ENCODE measurements around the gene HDAC4. TPM values are rescaled to one million over a fixed set of nuclear protein-coding genes. Genes with fewer than 3 reads are reported as not detected.

Gene HDAC4
- total RNA-seq, 2 experiments from 2014 or later, result 64.8 to 67.4 TPM

- Mint-ChIP-seq H3K4me3 (no peak overlapping the region), H3K27ac (peak overlapping the region; percentile 41), H3K27me3 (no peaks in the 10 kb centered on the region), H3K9me3 (no peaks in the 10 kb centered on the region), H3K4me1 (peaks cover 61% of the 10 kb centered on the region), H3K36me3 (ENCODE audit: low read depth) (peaks cover 11% of the 10 kb centered on the region)
- POLR2A ChIA-PET, result interaction anchor here (1.2 kb wide), 1 partner anchor 43 kb away, joined by 4 read pairs; no protein-coding TSS in a partner anchor
- no peak for DNase-seq
- CTCF ChIA-PET, result no interaction called here
These were observed 175.9 kb downstream of the HDAC4 start for GRCh38 chr2:239224955-239225354.

GRCh38 chr2:239224199-239224570 lies 176.6 kb downstream of the HDAC4 start:
- Mint-ChIP-seq H3K4me1 (peaks cover 57% of the 10 kb centered on the region), H3K4me3 (no peak overlapping the region), H3K27ac (no peak overlapping the region), H3K9me3 (peaks cover 4% of the 10 kb centered on the region), H3K36me3 (ENCODE audit: low read depth) (peaks cover 14% of the 10 kb centered on the region), H3K27me3 (no peaks in the 10 kb centered on the region)
- ChIA-PET CTCF (no interaction called here), POLR2A (no interaction called here)
- DNase-seq, result no peak

DNA sequence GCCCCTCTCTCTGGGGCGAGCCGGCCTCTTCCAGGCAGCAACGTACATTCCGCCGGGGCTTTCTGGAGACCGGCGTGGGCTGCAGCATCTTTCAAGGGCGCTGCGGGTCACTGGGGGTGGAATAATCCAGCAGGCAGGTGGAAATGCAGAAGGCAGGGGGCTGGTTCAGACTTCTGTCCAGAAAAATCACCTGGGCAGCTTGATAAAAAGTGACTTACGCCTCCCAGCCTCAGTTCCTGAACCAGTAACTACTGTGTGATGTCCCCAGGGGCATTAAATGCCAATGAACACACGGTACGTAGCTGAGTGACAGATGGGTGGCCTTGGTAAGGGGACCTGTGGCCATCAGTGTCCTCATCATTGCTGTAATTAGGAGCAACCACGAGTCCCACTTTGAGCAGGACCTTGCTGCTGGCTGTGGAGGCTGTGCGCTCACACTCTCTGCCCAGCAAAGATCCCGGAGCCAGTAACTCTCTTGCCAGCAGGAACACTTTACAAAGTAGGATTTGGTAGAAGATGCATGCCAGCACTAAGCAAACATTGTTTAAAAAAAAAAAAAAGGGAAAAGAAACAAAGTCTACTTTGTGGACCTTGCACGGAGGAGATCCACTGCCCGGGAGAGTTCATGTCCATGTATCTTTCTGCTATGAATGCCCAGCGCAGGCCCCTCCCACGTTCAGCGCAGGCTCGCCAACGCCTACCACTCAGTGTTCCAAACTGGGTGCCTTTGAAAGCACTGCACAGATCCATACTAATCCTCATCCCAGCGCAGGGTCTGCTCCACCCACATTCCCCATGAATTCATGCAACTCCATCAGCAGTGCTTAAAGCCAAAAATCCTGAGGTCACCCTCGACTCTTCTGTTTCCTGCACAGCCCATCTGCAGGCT lies 177.3 kb downstream of the HDAC4 start:
- peaks cover 15% of the 10 kb centered on the region for H3K36me3 Mint-ChIP-seq (ENCODE audit: low read depth)
- CTCF ChIA-PET, result no interaction called here
- DNase-seq, result no peak
- no peak overlapping the region for H3K4me3 Mint-ChIP-seq
- H3K9me3 Mint-ChIP-seq, result peaks cover 5% of the 10 kb centered on the region
- H3K27me3 Mint-ChIP-seq, result no peaks in the 10 kb centered on the region
- POLR2A ChIA-PET, result no interaction called here
- no peak overlapping the region for H3K27ac Mint-ChIP-seq
- peaks cover 58% of the 10 kb centered on the region for H3K4me1 Mint-ChIP-seq

DNA sequence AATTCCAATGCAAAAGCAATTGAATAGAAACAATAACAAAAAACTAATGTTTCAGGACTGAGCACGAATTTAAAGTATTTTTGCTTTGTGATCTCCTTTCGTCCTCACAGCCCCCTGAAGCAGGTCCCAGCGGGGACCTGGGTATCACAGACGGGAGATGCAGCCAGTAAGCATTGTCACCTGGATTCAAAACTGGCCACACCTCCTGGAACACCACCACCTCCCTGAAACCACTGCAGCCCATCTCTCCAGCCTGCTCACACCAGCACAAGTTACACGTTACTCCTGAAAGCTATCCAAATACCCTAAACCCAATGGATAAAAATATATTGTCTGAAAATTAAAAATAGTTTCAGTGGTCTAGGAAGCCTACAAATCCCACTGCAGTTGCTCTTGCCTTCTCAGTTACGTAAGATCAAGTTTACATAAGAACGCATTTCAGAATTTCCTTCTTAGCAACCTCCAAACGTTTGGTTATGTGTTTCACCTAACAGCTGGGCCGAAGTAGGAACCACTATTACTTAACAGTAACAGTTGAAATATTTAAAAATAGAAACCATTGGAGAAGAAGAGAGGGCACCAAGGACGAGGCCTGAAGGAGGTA lies 178.0 kb downstream of the HDAC4 start:
- Mint-ChIP-seq H3K36me3 (ENCODE audit: low read depth) (peaks cover 17% of the 10 kb centered on the region), H3K4me3 (no peak overlapping the region), H3K4me1 (peaks cover 55% of the 10 kb centered on the region), H3K27me3 (no peaks in the 10 kb centered on the region), H3K9me3 (peaks cover 5% of the 10 kb centered on the region), H3K27ac (no peak overlapping the region)
- CTCF ChIA-PET, result no interaction called here
- no peak for DNase-seq
- POLR2A ChIA-PET, result interaction anchor here (0.9 to 1.7 kb wide), 3 partner anchors 8 to 178 kb away, joined by 3 to 5 read pairs (median 4); partner anchors contain the start of gene HDAC4

DNA sequence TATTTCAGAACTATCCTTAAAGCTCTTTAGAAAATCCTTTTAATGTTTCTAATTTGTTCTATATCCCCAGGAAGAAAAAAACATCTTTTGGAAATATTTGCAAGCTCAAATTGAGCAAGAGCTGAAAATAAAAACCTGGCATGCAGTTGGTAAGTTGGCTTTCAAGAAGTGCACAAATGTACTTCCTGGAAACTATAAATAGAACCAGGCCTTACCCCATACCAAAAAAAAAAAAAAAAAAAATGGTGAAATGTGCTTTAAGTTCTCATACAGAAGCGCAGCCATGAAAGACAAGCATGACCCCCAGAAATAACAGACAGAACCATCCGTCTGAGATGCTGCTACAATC lies 178.5 kb downstream of the HDAC4 start:
- ChIA-PET CTCF (no interaction called here), POLR2A (interaction anchor here (0.9 to 1.7 kb wide), 3 partner anchors 8 to 179 kb away, joined by 3 to 5 read pairs (median 4); partner anchors contain the start of gene HDAC4)
- DNase-seq, result no peak
- no peak overlapping the region for H3K27ac Mint-ChIP-seq
- H3K9me3 Mint-ChIP-seq, result peaks cover 7% of the 10 kb centered on the region
- no peak overlapping the region for H3K4me3 Mint-ChIP-seq
- peaks cover 58% of the 10 kb centered on the region for H3K4me1 Mint-ChIP-seq
- H3K27me3 Mint-ChIP-seq, result no peaks in the 10 kb centered on the region
- peaks cover 21% of the 10 kb centered on the region for H3K36me3 Mint-ChIP-seq (ENCODE audit: low read depth)

DNA sequence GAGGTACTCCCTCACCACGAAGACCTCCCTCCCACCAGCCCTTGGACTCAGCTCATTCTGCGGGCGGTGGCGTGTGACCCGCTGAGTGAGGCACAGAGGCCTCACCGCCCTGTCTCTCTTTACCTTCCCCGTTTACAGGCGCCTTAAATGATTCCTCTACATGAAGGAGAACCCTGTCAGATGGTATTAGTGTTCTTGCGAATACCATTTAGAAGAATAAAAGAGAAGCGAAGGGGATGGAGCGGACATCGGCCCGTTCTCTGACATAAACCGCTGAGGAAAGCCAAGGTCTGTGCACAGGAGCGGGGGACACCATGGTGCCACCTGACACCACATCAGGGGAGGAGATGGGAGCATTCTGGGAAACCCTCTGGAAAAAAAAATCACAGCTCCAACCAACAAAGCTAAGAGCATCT lies 179.8 kb downstream of the HDAC4 start:
- Mint-ChIP-seq H3K27ac (no peak overlapping the region), H3K27me3 (no peaks in the 10 kb centered on the region), H3K36me3 (ENCODE audit: low read depth) (peaks cover 20% of the 10 kb centered on the region), H3K4me1 (peaks cover 59% of the 10 kb centered on the region), H3K4me3 (no peak overlapping the region), H3K9me3 (peaks cover 7% of the 10 kb centered on the region)
- DNase-seq, result no peak
- ChIA-PET CTCF (no interaction called here), POLR2A (interaction anchor here (1.4 to 1.7 kb wide), 2 partner anchors 10 to 180 kb away, joined by 3 to 5 read pairs; partner anchors contain the start of gene HDAC4)

GRCh38 chr2:239220341-239220740 lies 180.5 kb downstream of the HDAC4 start:
- CTCF ChIA-PET, result no interaction called here
- DNase-seq, result no peak
- Mint-ChIP-seq H3K27ac (no peak overlapping the region), H3K4me3 (no peak overlapping the region), H3K9me3 (peaks cover 7% of the 10 kb centered on the region), H3K27me3 (no peaks in the 10 kb centered on the region), H3K36me3 (ENCODE audit: low read depth) (peaks cover 20% of the 10 kb centered on the region), H3K4me1 (peaks cover 61% of the 10 kb centered on the region)
- POLR2A ChIA-PET, result interaction anchor here (1.4 kb wide), 1 partner anchor 10 kb away, joined by 3 read pairs; no protein-coding TSS in a partner anchor

- H3K9me3 Mint-ChIP-seq, result peaks cover 7% of the 10 kb centered on the region
- peak overlapping the region; percentile 51 for H3K4me3 Mint-ChIP-seq
- peak overlapping the region; percentile 81 for H3K27ac Mint-ChIP-seq
- peaks cover 30% of the 10 kb centered on the region for H3K36me3 Mint-ChIP-seq (ENCODE audit: low read depth)
- H3K4me1 Mint-ChIP-seq, result peaks cover 59% of the 10 kb centered on the region
- DNase-seq, result peak; percentile 52
- CTCF ChIA-PET, result interaction anchor here (1.0 to 2.1 kb wide), 3 partner anchors 48 to 87 kb away, joined by 3 to 5 read pairs (median 4); no protein-coding TSS in a partner anchor
- POLR2A ChIA-PET, result interaction anchor here (1.1 to 2.3 kb wide), 12 partner anchors 11 to 184 kb away, joined by 3 to 15 read pairs (median 6); partner anchors contain the start of gene HDAC4
- no peaks in the 10 kb centered on the region for H3K27me3 Mint-ChIP-seq
These were observed 184.1 kb downstream of the HDAC4 start for GRCh38 chr2:239216614-239217273.

- Mint-ChIP-seq H3K27ac (peak overlapping the region; percentile 81), H3K9me3 (peaks cover 7% of the 10 kb centered on the region), H3K4me1 (peaks cover 61% of the 10 kb centered on the region), H3K36me3 (ENCODE audit: low read depth) (peaks cover 29% of the 10 kb centered on the region), H3K27me3 (no peaks in the 10 kb centered on the region), H3K4me3 (peak overlapping the region; percentile 51)
- POLR2A ChIA-PET, result interaction anchor here (0.6 to 2.3 kb wide), 12 partner anchors 11 to 153 kb away, joined by 3 to 15 read pairs (median 6); no protein-coding TSS in a partner anchor
- CTCF ChIA-PET, result interaction anchor here (1.0 to 2.1 kb wide), 3 partner anchors 48 to 88 kb away, joined by 3 to 5 read pairs (median 4); no protein-coding TSS in a partner anchor
- DNase-seq, result no peak
These were observed 184.7 kb downstream of the HDAC4 start for GRCh38 chr2:239215988-239216613.

DNA sequence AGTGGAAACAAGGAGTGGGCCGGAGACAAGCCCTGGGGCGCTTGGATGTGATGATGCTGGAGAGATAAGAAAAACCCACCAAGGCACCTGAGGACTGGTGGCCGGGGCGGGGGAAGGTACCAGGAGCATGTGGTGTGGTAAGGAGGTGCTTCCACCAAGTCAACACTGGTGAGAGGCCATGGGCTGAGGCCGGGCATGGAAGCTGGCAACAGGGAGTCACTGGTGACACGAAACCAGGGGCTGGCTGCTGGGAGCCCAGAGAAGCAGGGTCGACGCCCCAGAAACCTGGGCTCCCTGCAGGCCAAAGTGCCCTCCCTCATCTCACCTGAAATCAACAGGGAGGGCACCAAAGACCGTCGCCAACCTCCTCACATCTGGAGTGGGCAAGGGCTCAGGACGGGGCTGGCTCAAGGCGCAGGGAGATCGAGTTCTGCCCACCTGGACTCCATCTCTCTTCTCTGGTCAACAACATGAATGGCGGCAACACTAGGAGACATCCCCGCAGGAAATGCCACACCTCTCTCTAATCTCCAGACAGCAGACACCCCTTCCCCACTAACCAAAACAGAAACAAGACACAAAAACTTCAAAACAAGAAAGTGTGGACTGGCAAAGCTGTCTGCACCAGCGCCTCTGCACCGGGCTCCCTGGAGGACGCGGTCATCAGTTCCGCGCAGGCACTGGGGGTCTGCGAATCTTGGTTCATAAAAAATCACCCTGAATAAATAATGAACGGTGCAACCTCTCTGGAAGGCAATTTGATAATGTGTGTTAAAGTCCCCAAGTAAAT lies 185.5 kb downstream of the HDAC4 start:
- CTCF ChIA-PET, result interaction anchor here (2.1 kb wide), 1 partner anchor 49 kb away, joined by 5 read pairs; no protein-coding TSS in a partner anchor
- POLR2A ChIA-PET, result interaction anchor here (0.6 to 2.3 kb wide), 4 partner anchors 15 to 77 kb away, joined by 3 to 15 read pairs (median 6); no protein-coding TSS in a partner anchor
- H3K9me3 Mint-ChIP-seq, result peaks cover 7% of the 10 kb centered on the region
- H3K27me3 Mint-ChIP-seq, result no peaks in the 10 kb centered on the region
- no peak overlapping the region for H3K27ac Mint-ChIP-seq
- DNase-seq, result no peak
- peaks cover 56% of the 10 kb centered on the region for H3K4me1 Mint-ChIP-seq
- H3K36me3 Mint-ChIP-seq (ENCODE audit: low read depth), result peaks cover 25% of the 10 kb centered on the region
- no peak overlapping the region for H3K4me3 Mint-ChIP-seq

GRCh38 chr2:239214725-239215124 lies 186.1 kb downstream of the HDAC4 start:
- H3K4me1 Mint-ChIP-seq, result peaks cover 58% of the 10 kb centered on the region
- H3K9me3 Mint-ChIP-seq, result peaks cover 6% of the 10 kb centered on the region
- no peak for DNase-seq
- ChIA-PET CTCF (no interaction called here), POLR2A (no interaction called here)
- H3K36me3 Mint-ChIP-seq (ENCODE audit: low read depth), result peaks cover 19% of the 10 kb centered on the region
- no peak overlapping the region for H3K4me3 Mint-ChIP-seq
- no peaks in the 10 kb centered on the region for H3K27me3 Mint-ChIP-seq
- no peak overlapping the region for H3K27ac Mint-ChIP-seq

DNA sequence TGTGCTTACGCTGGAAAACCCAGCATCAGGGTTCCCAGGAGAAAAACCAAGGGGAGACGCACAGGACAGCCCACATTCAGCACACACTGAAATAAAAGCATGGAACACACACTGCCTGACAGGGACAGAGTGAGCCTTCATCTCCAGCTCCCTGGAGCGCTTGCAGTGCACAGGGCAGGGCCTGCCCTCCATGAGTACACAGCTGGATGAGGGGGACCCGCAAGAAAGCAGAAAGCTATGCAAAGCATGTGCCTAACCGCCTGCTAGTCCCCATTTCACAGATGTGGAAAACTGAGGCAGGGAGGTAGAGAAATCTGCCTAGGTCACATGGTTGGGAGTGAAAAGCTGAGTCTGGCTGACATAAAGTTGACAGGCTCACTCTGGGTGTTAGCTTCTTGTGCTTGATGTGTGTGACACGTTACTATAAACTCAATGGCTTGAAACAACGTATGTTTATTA lies 187.1 kb downstream of the HDAC4 start:
- CTCF ChIA-PET, result no interaction called here
- H3K36me3 Mint-ChIP-seq (ENCODE audit: low read depth), result peaks cover 17% of the 10 kb centered on the region
- H3K4me1 Mint-ChIP-seq, result peaks cover 56% of the 10 kb centered on the region
- DNase-seq, result no peak
- no peak overlapping the region for H3K4me3 Mint-ChIP-seq
- peaks cover 3% of the 10 kb centered on the region for H3K9me3 Mint-ChIP-seq
- H3K27ac Mint-ChIP-seq, result no peak overlapping the region
- no peaks in the 10 kb centered on the region for H3K27me3 Mint-ChIP-seq
- POLR2A ChIA-PET, result interaction anchor here (0.9 to 1.9 kb wide), 3 partner anchors 8 to 185 kb away, joined by 3 to 5 read pairs (median 4); no protein-coding TSS in a partner anchor
